GM12878 (cell line): Measurements from ENCODE around the gene TLR10. TPM values are rescaled to one million over a fixed set of nuclear protein-coding genes. Genes with fewer than 3 reads are reported as not detected.

Experiments used
- BMI1 ChIP-seq: fragments of 450-650 bp; IDR thresholded peaks from 2 replicates; pipeline ENCODE4 v1.6.1; 2016; ENCODE audit warnings: mild to moderate bottlenecking, moderate library complexity, borderline replicate concordance
- BRCA1 ChIP-seq: IDR thresholded peaks from 2 replicates; pipeline ENCODE4 v1.6.1; 2011; ENCODE audit warnings: low read depth, low read length, improper control_type of control experiment
- CBFB ChIP-seq: IDR thresholded peaks from 2 replicates; pipeline ENCODE4 v1.6.1; 2016; ENCODE audit warnings: antibody characterized with exemption, low read depth
- CTCF ChIP-seq, 3 experiments: IDR thresholded peaks in 2 of 3; conservative IDR thresholded peaks in 1 of 3; 2 replicates each; pipeline ENCODE4 v1.5.1; 2011; ENCODE audit warnings: low read depth in 3 of 3, low read length in 3 of 3, mild to moderate bottlenecking in 3 of 3, control low read depth in 2 of 3, moderate library complexity in 2 of 3, inconsistent platforms in 1 of 3, mixed read lengths in 1 of 3; ENCODE audit not compliant: control insufficient read depth in 2 of 3, insufficient read depth in 1 of 3; ENCODE audit errors: extremely low read depth in 1 of 3
- HDAC6 ChIP-seq: fragments of 200-600 bp; sonication (generic); IDR thresholded peaks from one replicate; pipeline ENCODE4 v1.8.0; 2017; ENCODE audit warnings: antibody characterized with exemption; ENCODE audit not compliant: unreplicated experiment
- HSF1 ChIP-seq: fragments of 150-350 bp; IDR thresholded peaks from 2 replicates; pipeline ENCODE4 v1.6.1; 2014; ENCODE audit warnings: mild to moderate bottlenecking, low read depth, low read length
- NR2C1 ChIP-seq: fragments of 450-650 bp; IDR thresholded peaks from 2 replicates; pipeline ENCODE4 v1.6.1; 2017; ENCODE audit warnings: antibody characterized with exemption, mild to moderate bottlenecking, moderate library complexity
- NR2F1 ChIP-seq: fragments of 450-650 bp; conservative IDR thresholded peaks from 2 replicates; pipeline ENCODE4 v1.6.1; 2017; ENCODE audit warnings: mild to moderate bottlenecking
- PAX8 ChIP-seq: fragments of 450-650 bp; IDR thresholded peaks from 2 replicates; pipeline ENCODE4 v1.6.1; 2017; ENCODE audit warnings: mild to moderate bottlenecking, moderate library complexity
- PBX3 ChIP-seq: IDR thresholded peaks from 2 replicates; pipeline ENCODE4 v1.6.1; 2011; ENCODE audit warnings: mild to moderate bottlenecking, low read depth, low read length, moderate library complexity; ENCODE audit not compliant: insufficient replicate concordance
- SMAD1 ChIP-seq: fragments of 450-650 bp; IDR thresholded peaks from 2 replicates; pipeline ENCODE4 v1.6.1; 2018; ENCODE audit warnings: mild to moderate bottlenecking, low read depth; ENCODE audit not compliant: partially characterized antibody
- SMAD5 ChIP-seq: IDR thresholded peaks from 2 replicates; pipeline ENCODE4 v1.6.1; 2016; ENCODE audit warnings: antibody characterized with exemption, low read depth
- SPI1 ChIP-seq: IDR thresholded peaks from 2 replicates; pipeline ENCODE4 v1.6.1; 2011; ENCODE audit warnings: low read depth, mild to moderate bottlenecking, low read length, moderate library complexity, borderline replicate concordance; ENCODE audit not compliant: insufficient read depth
- SUZ12 ChIP-seq: fragments of 200-600 bp; sonication (generic); IDR thresholded peaks from one replicate; pipeline ENCODE4 v1.6.1; 2018; ENCODE audit warnings: antibody characterized with exemption, mild to moderate bottlenecking; ENCODE audit not compliant: unreplicated experiment
- TCF3 ChIP-seq: IDR thresholded peaks from 2 replicates; pipeline ENCODE4 v1.6.1; 2012; ENCODE audit warnings: low read depth, mild to moderate bottlenecking, low read length, borderline replicate concordance; ENCODE audit not compliant: insufficient read depth
- TCF7 ChIP-seq: IDR thresholded peaks from 2 replicates; pipeline ENCODE4 v1.6.1; 2014; ENCODE audit warnings: antibody characterized with exemption, borderline replicate concordance
- ZBTB33 ChIP-seq: fragments of 450-650 bp; IDR thresholded peaks from 2 replicates; pipeline ENCODE4 v1.6.1; 2017; ENCODE audit warnings: mild to moderate bottlenecking
- ZBTB40 ChIP-seq: fragments of 450-650 bp; IDR thresholded peaks from 2 replicates; pipeline ENCODE4 v1.6.1; 2016; ENCODE audit warnings: mild to moderate bottlenecking, moderate library complexity, borderline replicate concordance
- ZNF24 ChIP-seq: fragments of 450-650 bp; IDR thresholded peaks from 2 replicates; pipeline ENCODE4 v1.6.1; 2017; ENCODE audit warnings: antibody characterized with exemption, mild to moderate bottlenecking
- polyA plus RNA-seq, 11 experiments: library from polyadenylated mRNA; depleted of rRNA in 4 of 11; unstranded in 6 of 11; stranded (reverse) in 5 of 11; fragments of >200 nt; fragmentation: Nextera tagmentation in 4 of 11; fragmentation: Illumina TruSeq in 1 of 11; extraction: Ambion mirVana in 4 of 11; extraction: Trizol in 1 of 11; gene quantifications; 1 replicate in 1 of 11; 2 replicates in 10 of 11; pipeline versions ENCODE4 v1.2.1 to v1.2.3, GENCODE V29; 2011 to 2016; ENCODE audit warnings: inconsistent platforms in 2 of 11, missing spikeins in 2 of 11, low read depth in 1 of 11
- total RNA-seq, 4 experiments: library from RNA; depleted of rRNA in 3 of 4; stranded (reverse); fragments of >200 nt in 3 of 4; fragmentation: Illumina TruSeq in 1 of 4; extraction: Trizol in 1 of 4; gene quantifications; 2 replicates each; pipeline versions ENCODE4 v1.2.1 to v1.2.3, GENCODE V29; 2013 to 2021

The TLR10 gene
- total and polyA plus RNA-seq, 10 of the 15 experiments (the other 5 are each of a cell fraction or from before 2014, with no cell fraction given): 31.5 to 149 (median 64.9) TPM

GRCh38 chr4:38805530-38806145 is 22.8 kb upstream of the TLR10 start (continued):
- TF ChIP-seq CTCF (IDR thresholded peaks at IDR 0.05 in 2 of 3, conservative IDR thresholded peaks at IDR 0.05 in 1 of 3; ENCODE audit: control insufficient read depth in 2 of 3, extremely low read depth in 1 of 3, insufficient read depth in 1 of 3, low read depth in 3 of 3, low read length in 3 of 3) (no peak), ZNF24 (0 out of 2 replicates have a peak, but pooled peaks have one; percentile 8), NR2F1 (0 out of 2 replicates have a peak, but pooled peaks have one; percentile 28), SPI1 (peak; percentile 55; the same call in 1 of the 2 replicates), ZBTB40 (no peak; the same call in 1 of the 2 replicates), SMAD5 (no peak; the same call in 1 of the 2 replicates), BRCA1 (no peak), SMAD1 (peak; percentile 88), HSF1 (no peak), HDAC6 (no peak), TCF7 (no peak), PBX3 (no peak), BMI1 (no peak), SUZ12 (no peak), TCF3 (peak; percentile 53; the same call in 1 of the 2 replicates), NR2C1 (no peak), CBFB (peak; percentile 51), PAX8 (no peak), ZBTB33 (no peak)
